GM12892 (cell line): ENCODE results near the gene TAF1.

ENCODE experiments used
- POLR2A ChIP-seq: IDR thresholded peaks from 2 replicates; pipeline ENCODE4 v1.6.1; 2011; ENCODE audit warnings: low read depth, low read length, control low read depth
- POLR2AphosphoS5 ChIP-seq: IDR thresholded peaks from 2 replicates; pipeline ENCODE4 v1.6.1; 2011; ENCODE audit warnings: low read depth, low read length, control low read depth
- TAF1 ChIP-seq: IDR thresholded peaks from 2 replicates; pipeline ENCODE4 v1.6.1; 2011; ENCODE audit warnings: low read depth, mild to moderate bottlenecking, control low read depth, low read length, borderline replicate concordance

DNA sequence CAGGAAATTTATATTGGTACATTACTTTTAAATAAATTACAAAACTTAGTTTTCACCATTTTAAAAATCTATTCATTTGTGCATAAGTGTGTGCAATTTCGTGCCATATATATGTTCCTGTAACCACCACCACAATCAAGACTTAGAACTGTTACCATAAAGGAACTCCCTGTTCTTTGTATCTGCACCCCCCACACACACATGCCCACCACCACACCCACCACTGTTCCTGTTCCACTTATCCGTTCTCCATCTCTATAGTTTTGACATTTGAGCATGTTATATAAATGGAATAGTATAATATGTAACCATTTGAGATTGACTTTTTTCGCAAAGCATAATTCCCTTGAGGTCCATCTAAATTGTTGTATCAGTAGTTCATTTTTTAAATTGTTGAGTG lies 73.7 kb downstream of the TAF1 start:
- TF ChIP-seq POLR2A, result no peak
- no peak for TF ChIP-seq POLR2AphosphoS5
- TF ChIP-seq TAF1, result no peak
